Ascending aorta (tissue), 2 donors: Measurements from ENCODE around the gene SLC25A21. TPM values are rescaled to one million over a fixed set of nuclear protein-coding genes. Genes with fewer than 3 reads are reported as not detected.

Experiments
- DNase-seq, 2 donors: peaks; one replicate each; pipeline ENCODE4 v3.0.0-alpha.2; 2019; ENCODE audit warnings: low spot score in 2 of 2
- H3K27ac ChIP-seq, 2 donors: fragments of 200-600 bp; sonication (generic); one replicate each; pipeline ENCODE4 v1.5.1; 2016 to 2017; ENCODE audit warnings: mild to moderate bottlenecking in 1 of 2
- H3K27me3 ChIP-seq: fragments of 200-600 bp; sonication (generic); one replicate; pipeline ENCODE4 v1.5.1; 2017
- H3K36me3 ChIP-seq, 2 donors: fragments of 200-600 bp; sonication (generic); one replicate each; pipeline ENCODE4 v1.5.1; 2016
- H3K4me1 ChIP-seq, 2 donors: fragments of 200-600 bp; sonication (generic); one replicate each; pipeline ENCODE4 v1.5.1; 2016 to 2017; ENCODE audit warnings: mild to moderate bottlenecking in 1 of 2
- H3K4me3 ChIP-seq, 2 donors: fragments of 200-600 bp; sonication (generic); one replicate each; pipeline ENCODE4 v1.5.1; 2016 to 2017; ENCODE audit warnings: mild to moderate bottlenecking in 1 of 2
- H3K9me3 ChIP-seq, 2 donors: fragments of 200-600 bp; sonication (generic); one replicate each; pipeline ENCODE4 v1.5.1; 2016
- intact Hi-C: fragments of 100-400 bp; cut with DNase I; formaldehyde crosslinking; loops from one replicate; pipeline ENCODE4 v1.15.1; 2023
- total RNA-seq: library from RNA; depleted of rRNA; stranded (reverse); fragments of >200 nt; gene quantifications from one replicate; pipeline ENCODE4 v1.1.0, GENCODE V29; 2016
- TF ChIP-seq, protein P1 (sequence below), 3 experiments: fragments of 200-600 bp in 2 of 3; fragments of 450-650 bp in 1 of 3; sonication (generic) in 2 of 3; IDR thresholded peaks; one replicate each; pipeline ENCODE4 v1.5.1; 2016 to 2019; ENCODE audit warnings: antibody characterized with exemption in 3 of 3, mild to moderate bottlenecking in 1 of 3, moderate library complexity in 1 of 3

SLC25A21 gene
- total RNA-seq, 1 donor from 2014 or later = not detected

DNA sequence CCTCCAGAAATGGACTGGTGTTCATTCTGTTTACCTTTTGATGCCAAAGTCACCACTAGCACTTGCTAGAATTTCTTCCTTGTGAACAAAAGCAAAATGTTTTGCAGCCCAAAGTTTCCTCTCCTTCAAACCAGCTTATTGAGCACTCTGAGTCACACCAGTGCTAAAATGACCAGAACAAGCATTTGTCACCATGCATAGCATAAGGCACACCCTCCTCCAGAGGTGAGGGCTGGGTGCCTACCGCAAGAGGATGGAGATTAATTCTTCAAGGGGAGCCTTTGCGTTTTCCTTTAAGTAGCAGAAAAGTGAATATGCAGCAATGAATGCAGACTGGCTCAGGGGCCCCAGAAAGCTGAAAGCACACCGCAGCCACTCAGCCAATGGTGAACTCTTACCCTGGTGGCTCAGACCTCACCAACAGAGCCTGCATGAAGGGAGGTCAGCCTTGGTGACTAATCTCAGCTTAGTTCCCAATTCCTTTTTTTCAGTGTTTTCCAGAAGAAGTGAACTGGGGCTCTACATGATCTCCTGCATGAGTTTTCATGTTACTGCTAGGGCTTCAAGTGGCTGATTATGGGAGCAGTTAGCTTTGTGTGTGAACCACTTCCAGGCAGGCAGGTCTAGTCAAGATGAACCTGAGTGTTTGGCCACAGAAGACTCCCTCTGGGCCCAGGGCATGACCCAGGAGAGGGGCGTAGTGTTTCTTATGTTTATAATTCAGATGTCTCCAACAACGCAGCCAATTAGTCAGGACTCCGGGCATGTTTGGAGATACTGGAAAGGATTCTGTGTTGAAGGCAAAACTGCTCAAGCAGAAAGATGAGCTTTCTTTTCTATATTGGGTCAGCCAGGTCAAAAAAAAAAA lies 414.4 kb downstream of the SLC25A21 start:
- H3K36me3 ChIP-seq = no peaks in the 10 kb centered on the region
- no peaks in the 10 kb centered on the region for H3K27me3 ChIP-seq
- DNase-seq = no peak
- TF ChIP-seq, protein P1, sequence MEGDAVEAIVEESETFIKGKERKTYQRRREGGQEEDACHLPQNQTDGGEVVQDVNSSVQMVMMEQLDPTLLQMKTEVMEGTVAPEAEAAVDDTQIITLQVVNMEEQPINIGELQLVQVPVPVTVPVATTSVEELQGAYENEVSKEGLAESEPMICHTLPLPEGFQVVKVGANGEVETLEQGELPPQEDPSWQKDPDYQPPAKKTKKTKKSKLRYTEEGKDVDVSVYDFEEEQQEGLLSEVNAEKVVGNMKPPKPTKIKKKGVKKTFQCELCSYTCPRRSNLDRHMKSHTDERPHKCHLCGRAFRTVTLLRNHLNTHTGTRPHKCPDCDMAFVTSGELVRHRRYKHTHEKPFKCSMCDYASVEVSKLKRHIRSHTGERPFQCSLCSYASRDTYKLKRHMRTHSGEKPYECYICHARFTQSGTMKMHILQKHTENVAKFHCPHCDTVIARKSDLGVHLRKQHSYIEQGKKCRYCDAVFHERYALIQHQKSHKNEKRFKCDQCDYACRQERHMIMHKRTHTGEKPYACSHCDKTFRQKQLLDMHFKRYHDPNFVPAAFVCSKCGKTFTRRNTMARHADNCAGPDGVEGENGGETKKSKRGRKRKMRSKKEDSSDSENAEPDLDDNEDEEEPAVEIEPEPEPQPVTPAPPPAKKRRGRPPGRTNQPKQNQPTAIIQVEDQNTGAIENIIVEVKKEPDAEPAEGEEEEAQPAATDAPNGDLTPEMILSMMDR (IDR thresholded peaks at IDR 0.05) = no peak
- H3K4me3 ChIP-seq = no peak overlapping the region
- H3K27ac ChIP-seq = no peak overlapping the region
- H3K9me3 ChIP-seq = no peaks in the 10 kb centered on the region
- intact Hi-C loops = no loop called here
- H3K4me1 ChIP-seq = no peaks in the 10 kb centered on the region

DNA sequence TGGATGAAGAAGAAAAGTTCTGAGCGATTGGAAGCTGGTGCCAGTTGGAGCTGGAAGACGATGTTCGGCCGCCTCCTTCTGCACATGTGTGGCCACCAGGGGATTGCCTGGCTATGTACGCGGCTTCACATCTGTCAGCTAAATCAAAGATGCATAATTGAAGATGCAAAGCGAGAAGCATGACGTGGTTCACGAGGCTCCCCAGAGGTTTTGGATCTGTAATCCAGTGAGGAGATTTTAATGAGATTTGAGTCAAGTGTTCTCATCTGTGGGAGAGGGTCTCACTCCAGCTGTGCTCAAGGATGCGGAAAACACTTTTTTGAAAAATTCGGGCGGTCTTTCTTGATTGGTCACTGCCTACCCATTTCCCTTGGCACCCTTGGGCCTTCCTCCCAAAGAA lies 416.2 kb downstream of the SLC25A21 start:
- H3K27me3 ChIP-seq = no peaks in the 10 kb centered on the region
- H3K4me1 ChIP-seq = no peaks in the 10 kb centered on the region
- DNase-seq = no peak
- H3K4me3 ChIP-seq = no peak overlapping the region
- intact Hi-C loops = no loop called here
- TF ChIP-seq, protein P1 (IDR thresholded peaks at IDR 0.05) = no peak
- H3K36me3 ChIP-seq = no peaks in the 10 kb centered on the region
- no peaks in the 10 kb centered on the region for H3K9me3 ChIP-seq
- no peak overlapping the region for H3K27ac ChIP-seq

DNA sequence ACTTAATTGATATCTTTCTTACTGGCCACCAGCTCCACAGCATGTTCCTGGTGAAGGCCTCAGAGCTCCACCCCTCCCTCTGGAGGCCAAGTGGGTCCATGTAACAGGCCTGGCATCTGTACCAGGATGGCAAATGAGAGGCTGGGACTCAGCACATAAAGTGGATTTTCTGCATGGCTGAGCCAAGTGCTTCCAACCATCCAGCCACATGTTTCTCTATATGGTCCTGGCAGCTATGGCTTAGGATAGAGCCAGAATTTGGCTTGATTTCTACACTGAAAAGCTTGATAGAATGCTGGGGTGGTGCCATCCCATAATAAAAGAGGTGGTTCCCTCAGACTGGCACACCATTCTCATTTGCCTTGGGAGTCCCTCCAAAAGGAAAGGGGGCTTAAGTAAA lies 416.6 kb downstream of the SLC25A21 start:
- intact Hi-C loops = no loop called here
- no peaks in the 10 kb centered on the region for H3K9me3 ChIP-seq
- DNase-seq = no peak

DNA sequence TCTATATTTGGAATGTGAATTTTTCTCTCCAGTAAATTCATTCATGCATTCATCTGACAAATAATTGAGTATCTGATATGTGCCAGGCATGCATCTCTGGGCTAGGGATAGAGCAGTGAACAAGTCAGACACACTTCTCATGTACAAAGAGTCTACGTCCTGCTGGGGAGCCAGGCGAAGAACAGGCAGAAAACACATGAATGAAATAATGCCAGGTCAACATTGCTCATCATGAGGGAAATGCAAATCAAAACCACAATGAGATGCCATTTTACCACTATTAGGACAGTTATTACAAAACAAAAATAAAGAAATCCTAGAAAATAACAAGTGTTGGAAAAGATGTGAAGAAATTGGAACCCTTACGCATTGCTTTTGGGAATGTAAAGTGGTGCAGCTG lies 420.5 kb downstream of the SLC25A21 start:
- Histone ChIP-seq H3K4me3 (no peak overlapping the region), H3K27ac (no peak overlapping the region), H3K36me3 (no peaks in the 10 kb centered on the region), H3K9me3 (no peaks in the 10 kb centered on the region), H3K4me1 (no peaks in the 10 kb centered on the region), H3K27me3 (no peaks in the 10 kb centered on the region)
- intact Hi-C loops = no loop called here
- no peak for DNase-seq
- TF ChIP-seq, protein P1 (IDR thresholded peaks at IDR 0.05) = no peak

More for the DNA sequence above, 416.6 kb downstream of the SLC25A21 start:
- Histone ChIP-seq H3K4me1 (no peaks in the 10 kb centered on the region), H3K36me3 (no peaks in the 10 kb centered on the region), H3K27me3 (no peaks in the 10 kb centered on the region), H3K4me3 (no peak overlapping the region), H3K27ac (no peak overlapping the region)
- TF ChIP-seq, protein P1 (IDR thresholded peaks at IDR 0.05) = no peak

DNA sequence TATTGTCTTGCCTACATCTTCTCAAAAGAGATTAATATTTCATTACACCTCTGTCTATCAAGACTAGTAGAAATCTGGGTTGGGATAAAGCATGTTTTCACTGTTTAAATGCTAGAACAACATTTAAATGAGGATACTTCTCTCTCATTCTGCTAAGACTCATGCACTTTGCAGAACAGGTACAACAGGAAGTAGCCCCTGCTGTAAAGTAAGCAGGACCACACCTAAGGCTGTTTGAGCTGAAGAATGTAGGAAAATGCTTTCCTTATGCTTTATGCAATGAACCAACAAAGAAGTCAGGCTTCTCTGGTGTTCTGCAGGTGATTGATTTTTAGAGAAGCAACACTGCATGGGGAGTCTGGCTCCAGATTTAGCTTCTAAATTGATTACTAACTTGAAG lies 421.3 kb downstream of the SLC25A21 start:
- Histone ChIP-seq H3K4me1 (no peaks in the 10 kb centered on the region), H3K36me3 (no peaks in the 10 kb centered on the region), H3K4me3 (no peak overlapping the region), H3K9me3 (no peaks in the 10 kb centered on the region), H3K27ac (no peak overlapping the region), H3K27me3 (no peaks in the 10 kb centered on the region)
- TF ChIP-seq, protein P1 (IDR thresholded peaks at IDR 0.05) = no peak
- no peak for DNase-seq
- intact Hi-C loops = no loop called here
